ENCODE data around the gene ZNF792. TPM values are rescaled to one million over a fixed set of nuclear protein-coding genes. Genes with fewer than 3 reads are reported as not detected.
"Not testable (repeated sequence)": the region's sequence is repeated elsewhere in the genome, so short reads cannot be mapped to it uniquely, and the experiment has no call there.

The ZNF792 gene
- polyA plus RNA-seq, 3 donors = 5.4 to 7.1 (median 6.6) TPM

DNA sequence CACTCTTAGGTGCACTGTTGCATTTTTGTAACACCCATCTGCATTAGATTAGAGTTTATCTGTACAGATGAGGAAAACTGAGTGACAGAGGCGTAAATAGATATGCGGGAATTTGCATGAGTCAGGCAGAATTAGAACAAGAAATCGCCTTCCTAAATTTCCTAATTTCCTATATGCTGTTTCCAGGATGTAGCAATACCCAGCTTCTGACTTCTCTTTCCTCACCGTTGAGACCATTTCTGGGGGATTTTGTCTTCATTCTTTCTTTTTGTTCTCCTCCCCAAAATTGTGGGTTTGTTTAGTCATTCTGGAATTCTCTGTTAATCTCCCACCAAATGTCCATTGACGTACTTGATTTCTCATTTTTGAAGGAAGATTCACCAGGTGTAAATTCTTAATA, 10.6 kb upstream of the ZNF792 start:
- DNase-seq = no peak

DNA sequence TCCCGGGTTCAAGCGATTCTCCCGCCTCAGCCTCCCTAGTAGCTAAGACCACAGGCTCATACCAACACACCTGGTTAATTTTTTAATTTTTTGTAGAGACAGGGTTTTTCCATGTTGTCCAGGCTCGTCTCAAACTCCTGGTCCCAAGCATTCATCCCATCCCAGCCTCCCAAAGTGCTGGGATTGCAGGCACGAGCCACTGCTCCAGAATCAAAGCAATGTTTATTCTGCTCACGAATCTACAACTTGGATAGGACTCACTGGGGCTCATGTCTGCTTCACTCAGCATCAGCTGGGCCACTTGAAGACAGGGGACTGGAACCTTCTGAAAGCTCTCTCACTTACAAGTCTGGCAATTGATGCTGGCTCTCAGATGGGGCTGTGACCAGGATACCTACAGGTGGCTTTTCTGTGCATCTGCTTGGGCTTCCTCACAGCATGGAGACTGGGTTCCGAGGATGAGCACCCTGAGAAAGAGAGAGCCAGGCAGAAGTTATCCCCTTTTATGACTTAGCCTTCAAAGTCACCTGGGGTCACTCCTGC, 8.2 kb upstream of the ZNF792 start:
- DNase-seq = no peak

DNA sequence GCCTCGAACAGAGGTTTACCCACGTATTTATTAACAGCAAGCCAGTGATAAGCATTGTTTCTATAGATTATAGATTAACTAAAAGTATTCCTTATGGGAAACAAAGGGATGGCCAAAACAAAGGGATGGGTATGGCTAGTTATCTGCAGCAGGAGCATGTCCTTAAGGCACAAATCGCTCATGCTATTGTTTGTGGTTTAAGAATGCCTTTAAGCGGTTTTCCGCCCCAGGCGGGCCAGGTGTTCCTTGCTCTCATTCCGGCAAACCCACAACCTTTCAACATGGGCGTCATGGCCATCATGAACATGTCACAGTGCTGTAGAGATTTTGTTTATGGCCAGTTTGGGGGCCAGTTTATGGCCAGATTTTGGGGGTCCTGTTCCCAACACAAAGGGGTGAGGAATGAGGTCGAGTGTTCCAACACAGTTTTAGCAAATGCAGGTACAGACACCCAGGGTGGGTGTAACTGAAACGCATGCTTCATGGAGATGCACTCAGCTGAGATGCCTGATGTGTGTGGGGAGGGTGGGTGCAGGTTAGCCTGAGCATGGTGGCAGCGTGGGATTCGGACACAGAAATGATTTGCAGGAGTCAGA, 6.3 kb upstream of the ZNF792 start:
- not testable (repeated sequence) for DNase-seq

DNA sequence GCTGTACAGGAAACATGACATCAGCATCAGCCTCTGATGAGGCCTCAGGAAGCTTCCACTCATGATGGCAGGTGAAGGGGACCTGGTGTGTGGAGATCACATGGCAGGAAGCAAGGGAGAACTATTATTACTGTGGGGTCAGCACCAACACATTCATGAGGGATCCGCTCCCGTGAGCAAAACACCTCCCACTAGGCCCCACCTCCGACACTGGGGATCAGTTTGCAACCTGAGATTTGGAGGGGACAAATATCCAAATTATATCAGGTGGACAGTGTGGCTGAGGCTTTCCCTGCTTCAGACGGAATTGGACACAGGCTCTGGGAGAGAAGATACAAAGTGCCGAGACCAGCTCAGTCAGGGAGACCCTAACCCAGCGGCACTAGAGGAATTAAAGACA, 5.7 kb upstream of the ZNF792 start:
- DNase-seq = no peak

DNA sequence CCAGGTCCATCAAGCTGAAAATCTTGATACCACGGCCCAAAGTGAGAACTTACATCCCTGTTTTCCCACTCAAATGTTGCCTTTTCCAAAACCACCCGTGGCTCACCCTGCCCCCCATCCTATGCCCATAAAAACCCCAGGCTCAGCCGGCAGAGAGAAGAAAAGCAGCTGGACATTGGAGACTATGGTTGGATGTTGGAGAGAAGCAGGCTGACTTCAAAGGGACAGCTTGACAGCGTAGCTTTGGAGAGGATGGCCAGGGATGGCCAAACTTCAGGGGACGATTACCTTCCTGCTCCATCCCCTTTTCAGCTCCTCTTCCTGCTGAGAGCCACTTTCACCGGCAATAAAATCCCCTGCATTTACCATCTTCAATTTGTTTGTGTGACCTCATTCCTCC, 3.5 kb upstream of the ZNF792 start:
- DNase-seq = no peak

DNA sequence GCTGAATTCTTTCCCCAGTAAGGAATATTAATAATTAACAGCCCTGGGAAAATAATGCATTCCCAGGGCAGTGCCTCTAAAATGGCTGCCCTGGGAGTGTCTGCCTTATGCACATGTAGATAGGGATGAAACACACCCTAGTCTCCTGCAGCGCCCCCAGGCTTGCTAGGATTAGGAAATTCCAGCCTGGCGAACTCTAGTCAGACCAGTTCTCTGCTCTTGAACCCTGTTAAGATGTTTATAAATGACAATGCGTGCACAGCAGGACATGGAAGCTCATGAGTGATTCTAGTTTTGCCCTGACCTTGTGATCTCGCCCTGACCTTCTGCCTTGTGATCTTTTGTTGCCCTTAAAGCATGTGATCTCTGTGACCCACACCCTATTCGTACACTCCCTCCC, 1.5 kb upstream of the ZNF792 start:
- DNase-seq = not testable (repeated sequence)

DNA sequence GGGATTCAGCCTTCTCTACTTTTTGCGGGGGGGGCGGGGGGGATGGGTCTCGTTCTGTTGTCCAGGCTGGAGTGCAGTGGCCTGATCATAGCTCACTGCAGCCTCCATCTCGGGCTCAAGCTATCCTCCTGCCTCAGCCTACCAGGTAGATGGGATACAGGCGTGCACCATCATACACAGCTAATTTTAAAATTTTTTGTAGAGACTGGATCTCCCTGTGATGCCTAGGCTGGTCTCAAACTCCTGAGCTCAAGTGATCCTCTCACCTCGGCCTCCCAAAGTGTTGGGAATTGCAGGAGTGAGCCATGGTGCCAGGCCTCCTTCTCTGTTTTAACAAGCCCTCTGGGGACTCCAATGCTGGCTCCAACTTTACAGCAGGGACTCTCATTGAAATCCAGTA, 569 bp upstream of the ZNF792 start:
- no peak for DNase-seq

DNA sequence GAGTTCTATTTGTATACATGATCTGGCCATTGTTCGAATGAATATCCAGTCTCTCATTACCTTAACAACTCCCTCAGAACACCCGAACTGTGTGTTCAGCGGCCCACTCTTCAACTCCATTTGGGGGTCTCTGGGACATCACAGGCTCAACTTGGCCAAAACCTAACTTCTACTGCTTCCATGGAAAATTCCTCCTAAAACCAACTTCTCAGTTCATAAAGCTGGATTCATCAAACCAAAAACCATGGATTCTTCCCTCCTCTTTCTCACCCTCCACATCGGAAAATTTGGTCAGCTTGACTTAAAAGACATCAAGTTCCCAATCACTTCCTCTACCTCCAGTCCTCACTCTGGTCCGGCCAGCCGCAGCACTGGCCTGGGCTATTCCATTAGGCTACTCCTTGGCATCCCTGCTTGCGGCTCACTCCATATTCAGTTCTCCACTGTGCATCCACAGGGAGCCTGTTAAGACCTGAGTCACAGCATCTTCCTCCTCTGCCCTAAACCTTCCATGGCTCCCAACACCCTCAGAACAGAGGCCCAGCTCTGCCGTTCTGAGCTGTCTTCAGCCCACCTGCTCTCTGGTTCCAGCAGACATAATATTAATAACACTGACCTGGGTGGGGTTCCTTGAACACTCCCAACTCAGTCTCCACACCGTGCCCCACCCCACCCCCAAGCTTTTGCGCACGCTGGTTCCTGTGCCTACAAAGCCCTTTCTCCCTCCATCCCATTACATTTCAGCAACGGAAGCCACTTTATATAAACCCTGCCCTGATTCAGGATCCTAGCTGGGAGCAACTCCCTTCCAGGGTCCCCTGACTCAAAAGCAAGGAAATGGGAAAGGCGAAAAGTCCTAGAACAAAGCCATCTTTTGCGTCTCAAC, 1.1 kb downstream of the ZNF792 start:
- DNase-seq = no peak

DNA sequence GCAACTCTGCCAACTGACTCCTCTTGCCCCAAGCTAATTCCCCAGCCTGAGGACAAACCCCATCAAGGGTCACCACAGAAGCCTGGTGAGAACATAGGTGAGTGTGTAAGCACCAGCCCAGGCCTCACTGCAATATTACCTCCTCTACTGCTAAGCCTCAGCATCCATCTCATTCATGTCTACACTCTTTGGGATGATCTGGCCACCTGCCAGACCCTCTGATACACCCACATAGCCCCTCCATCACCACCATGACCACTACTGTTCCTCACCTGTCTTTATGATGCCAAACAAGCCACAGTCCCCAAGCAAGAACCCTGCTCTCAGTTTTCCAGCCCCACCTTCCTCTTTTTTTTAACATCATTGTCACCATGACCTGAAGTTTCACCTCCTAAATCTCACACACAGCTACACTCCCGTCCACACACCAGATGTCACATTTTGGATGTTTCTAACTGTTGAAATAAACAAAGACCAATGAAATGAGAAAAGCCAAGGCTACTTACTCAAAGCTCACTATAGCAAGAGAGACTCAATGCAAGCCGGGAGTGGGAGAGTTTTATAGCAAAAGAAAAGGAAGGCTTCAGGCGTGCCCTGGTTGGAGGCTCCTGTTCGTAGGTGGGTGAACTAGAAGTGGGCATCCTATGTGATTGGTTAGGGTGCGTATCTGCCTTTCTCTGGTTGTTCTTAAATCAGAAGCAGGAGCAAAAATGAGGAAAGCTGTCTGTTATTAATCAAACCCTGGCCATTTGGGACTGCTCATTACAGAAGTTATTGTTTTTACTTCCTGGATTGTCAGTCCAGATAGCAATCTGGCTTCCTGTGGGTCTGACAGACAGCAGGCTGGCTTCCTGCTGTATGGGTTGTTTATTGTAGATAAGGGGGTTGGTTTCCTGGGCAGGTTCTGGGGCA, 2.0 kb downstream of the ZNF792 start:
- DNase-seq = no peak

DNA sequence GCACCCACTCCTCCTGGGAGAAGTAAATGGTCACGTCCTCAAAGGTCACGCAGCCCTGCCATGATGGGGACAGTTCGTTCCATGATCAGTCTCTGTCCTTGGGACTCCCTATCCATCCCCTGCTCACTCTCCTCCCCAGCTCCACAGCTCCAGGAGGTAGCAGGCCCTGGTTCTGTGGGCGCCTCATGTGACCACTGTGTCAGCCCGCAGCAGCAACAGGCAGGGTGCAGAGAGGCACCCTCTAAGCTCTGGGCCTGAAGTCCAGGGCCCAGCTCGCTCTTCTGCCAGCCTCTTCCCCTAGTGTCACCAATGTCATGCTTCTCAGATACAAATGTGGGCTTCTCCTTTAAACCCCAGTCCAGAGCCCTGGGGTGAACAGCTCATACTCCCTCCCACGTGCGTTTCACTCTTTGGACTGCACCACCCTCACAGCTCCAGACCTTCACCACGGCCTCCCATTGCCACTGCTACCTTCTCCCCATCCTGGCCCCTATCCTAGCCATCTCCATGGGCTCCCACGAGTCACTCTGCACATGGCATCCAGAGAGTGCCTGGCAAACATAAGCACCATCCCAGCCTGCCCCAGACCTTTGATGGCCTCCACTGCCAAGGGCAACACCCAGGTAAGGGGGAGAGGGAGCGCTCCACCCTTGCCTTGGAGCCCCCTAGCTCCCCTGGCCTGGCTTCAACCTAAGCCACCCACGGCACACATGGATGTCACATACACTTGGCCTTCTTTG, 2.9 kb downstream of the ZNF792 start:
- DNase-seq = no peak

DNA sequence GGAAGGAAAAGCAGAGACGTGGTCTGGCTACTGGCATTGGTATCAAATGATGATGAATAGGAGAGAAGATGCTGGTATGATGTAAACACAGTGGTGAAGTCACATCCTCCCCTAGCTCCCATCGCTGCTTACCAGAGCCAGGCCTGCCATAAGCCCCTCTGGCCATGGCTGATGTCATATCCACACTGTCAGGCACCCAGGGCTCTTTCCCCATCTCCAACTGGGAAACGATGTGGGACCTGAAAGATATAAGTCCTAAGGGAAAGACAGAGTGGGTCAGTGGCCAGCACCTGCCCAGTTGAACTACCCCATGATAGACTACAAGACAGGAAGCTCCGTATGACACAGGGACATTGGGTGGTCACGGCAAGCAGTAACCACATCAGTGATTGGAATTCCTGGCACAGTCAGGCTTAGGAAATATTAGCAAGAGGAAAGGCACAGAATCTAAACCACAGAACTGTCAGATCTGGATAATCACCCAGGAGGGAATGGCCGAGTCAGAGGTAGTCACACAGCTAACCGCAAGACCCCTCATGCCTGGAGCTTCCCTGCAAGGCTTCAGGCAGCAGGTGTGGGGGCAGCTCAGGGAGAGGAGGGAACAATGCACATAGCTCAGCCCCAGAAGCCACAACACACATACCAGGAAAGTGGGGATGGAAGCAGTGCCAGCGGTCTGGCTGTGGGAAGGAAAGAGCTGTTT, 3.8 kb downstream of the ZNF792 start:
- no peak for DNase-seq

DNA sequence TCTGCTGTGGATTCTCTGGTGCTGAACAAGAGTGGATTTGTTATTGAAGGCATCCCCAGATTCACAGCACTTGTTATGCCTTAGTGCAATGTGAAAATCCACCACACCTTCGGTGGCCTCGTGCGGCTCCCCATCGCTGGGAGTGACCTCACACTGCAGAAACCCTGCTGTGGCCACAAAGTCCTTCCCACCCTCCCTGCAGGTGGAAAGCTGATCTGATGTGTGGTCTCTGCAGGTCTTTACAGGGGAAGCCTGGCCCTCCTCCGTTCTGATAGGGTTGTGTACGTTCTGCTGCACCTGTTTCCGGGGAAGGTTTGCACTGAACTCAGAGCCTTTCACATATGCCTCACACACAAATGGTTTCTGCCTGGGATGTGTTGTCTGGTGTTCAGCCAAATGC, 5.0 kb downstream of the ZNF792 start:
- DNase-seq = no peak

DNA sequence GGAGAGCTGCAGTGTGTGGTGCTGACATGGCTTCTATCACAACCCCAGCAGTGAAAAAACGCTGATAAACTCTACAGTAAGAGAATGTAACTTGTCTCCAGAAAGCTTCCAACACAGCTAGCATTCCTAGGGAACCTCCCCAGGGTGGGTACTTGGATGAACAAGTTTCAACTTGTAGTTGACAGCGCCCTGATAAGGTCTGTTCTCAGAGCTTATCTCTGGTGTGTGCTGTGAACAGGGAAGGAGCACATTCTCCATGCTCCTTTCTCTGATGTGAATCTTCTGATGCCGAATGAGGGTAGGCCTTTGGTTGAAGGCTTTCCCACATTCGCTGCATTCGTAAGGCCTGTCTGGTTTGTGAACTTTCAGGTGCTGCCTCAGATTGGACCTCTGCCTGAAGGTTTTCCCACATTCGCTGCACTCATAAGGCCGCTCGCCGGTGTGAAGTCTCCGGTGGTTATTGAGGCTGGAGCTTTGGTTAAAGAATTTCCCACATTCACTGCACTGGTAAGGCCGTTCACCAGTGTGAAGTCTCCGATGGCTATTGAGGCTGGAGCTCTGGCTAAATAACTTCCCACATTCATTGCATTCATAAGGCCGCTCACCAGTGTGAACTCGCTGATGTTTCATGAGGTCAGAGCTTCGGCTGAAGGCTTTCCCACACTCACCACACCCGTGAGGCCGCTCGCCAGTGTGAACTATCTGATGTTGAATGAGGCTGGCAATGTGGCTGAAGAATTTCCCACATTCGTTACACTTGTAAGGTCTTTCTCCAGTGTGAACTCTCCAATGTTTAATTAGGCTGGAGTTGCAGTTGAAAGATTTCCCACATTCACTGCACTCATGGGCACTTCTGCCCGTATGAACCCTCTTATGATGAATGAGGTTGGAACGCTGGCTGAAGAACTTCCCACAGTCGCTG, 5.9 kb downstream of the ZNF792 start:
- no peak for DNase-seq

DNA sequence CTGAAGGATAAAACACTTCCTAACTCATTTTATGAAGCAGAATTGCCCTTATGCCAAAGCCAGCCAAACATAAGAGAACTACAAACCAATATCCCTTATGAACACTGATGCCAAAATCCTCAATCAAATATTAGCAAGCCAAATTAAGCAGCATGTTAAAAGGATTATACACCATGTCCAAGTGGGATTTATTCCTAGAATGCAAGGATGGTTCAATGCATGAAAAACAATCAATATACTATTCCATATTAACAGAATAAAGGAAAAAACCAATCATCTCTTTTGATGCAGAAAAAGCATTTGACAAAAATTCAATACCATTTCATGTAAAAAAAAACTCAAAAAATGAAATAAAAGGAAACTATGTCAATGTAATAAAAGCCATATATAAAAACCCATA, 10.9 kb downstream of the ZNF792 start:
- DNase-seq = no peak

DNA sequence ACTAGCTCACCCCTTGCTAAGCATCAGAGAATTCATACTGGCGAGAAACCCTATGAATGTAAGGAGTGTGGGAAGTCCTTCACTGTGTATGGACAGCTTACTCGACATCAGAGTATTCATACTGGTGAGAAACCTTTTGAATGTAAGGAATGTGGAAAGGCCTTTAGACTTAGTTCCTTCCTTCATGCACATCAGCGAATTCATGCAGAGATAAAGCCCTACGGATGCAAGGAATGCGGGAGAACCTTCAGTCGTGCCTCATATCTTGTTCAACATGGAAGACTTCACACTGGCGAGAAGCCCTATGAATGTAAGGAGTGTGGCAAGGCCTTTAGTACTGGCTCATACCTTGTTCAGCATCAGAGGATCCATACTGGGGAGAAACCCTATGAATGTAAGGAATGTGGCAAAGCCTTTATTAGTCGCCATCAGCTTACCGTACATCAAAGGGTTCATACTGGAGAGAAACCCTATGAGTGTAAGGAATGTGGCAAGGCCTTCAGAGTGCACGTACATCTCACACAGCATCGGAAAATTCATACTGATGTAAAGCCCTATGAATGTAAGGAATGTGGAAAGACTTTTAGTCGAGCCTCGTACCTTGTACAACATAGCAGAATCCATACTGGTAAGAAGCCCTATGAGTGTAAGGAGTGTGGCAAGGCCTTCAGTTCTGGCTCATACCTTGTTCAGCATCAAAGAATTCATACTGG, 20.0 kb downstream of the ZNF792 start:
- no peak for DNase-seq

DNA sequence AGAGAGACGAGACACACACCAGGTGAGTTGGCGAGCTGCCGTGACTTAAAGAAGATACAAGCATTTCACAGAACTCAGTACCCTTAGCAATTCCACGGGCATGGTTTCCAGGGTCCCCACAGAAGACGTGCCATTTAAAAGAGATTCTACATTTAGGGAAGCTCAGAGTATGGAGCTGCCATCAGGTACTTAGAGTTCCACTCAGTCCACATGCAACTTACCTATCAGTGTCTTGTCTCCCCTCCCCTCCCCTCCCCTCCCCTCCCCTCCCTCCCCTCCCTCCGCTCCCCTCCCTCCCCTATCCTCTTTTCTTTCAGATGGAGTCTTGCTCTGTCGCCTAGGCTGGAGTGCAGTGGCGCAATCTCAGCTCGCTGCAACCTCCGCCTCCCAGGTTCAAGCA, 25.1 kb downstream of the ZNF792 start:
- DNase-seq = no peak

DNA sequence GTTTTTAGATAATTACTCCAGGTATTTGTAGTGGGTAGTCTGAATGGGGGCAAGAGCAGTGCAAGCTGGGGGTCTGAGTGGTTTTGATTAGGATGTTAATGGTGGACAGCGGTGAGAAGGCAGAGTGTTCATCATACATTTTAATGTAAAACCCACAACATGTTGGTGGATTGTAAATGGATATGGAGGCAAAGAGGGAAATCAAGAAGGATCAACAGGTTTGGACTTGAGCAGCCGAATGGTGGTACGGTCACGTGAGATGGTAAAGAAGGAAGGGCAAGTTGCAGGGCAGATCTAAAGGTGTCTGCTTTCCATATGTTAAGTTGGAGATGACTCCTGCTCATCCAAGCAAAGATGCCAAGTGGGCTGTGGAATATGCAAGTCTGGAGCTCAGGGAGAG, 27.8 kb downstream of the ZNF792 start:
- DNase-seq = no peak

DNA sequence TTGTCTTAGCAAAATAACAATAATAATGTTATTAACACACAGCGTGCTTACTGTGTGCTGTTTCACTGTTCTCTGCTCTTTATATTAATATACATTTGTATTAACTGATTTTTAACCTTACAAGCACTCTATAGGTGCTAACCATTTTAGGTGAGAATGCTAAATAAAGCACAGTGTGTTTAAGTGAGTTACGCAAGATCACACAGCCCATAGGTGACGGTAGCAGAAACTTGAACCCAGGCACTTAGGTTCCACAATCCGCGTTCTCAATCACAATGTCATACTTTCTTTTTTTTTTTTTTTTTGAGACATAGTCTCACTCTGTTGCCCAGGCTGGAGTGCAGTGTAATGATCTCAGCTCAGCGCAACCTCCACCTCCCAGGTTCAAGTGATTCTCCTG, 31.5 kb downstream of the ZNF792 start:
- no peak for DNase-seq
